Upper lobe of right lung (tissue), 1 donor: ENCODE results near the gene SIGLEC9. TPM values are rescaled to one million over a fixed set of nuclear protein-coding genes. Genes with fewer than 3 reads are reported as not detected.

Source experiments
- ATAC-seq: fragments of 200-7000 bp; cut with Tn5 transposase; one replicate; pipeline ENCODE4 v1.9.1; 2020; ENCODE audit warnings: mild to moderate bottlenecking, moderate library complexity
- DNase-seq: peaks from one replicate; pipeline ENCODE4 v3.0.0-alpha.2; 2020
- H3K27ac ChIP-seq: fragments of 200-600 bp; one replicate; pipeline ENCODE4 v1.8.0; 2022
- H3K27me3 ChIP-seq: fragments of 200-600 bp; one replicate; pipeline ENCODE4 v1.8.0; 2022; ENCODE audit warnings: mild to moderate bottlenecking
- H3K36me3 ChIP-seq: fragments of 200-600 bp; one replicate; pipeline ENCODE4 v1.8.0; 2022
- H3K4me1 ChIP-seq: fragments of 200-600 bp; one replicate; pipeline ENCODE4 v1.8.0; 2022
- H3K4me3 ChIP-seq: fragments of 200-600 bp; one replicate; pipeline ENCODE4 v1.8.0; 2022; ENCODE audit warnings: mild to moderate bottlenecking
- H3K9me3 ChIP-seq: fragments of 200-600 bp; one replicate; pipeline ENCODE4 v1.8.0; 2022
- intact Hi-C: fragments of 100-400 bp; cut with DNase I; formaldehyde crosslinking; loops from one replicate; pipeline ENCODE4 v1.11.0; 2022
- total RNA-seq: library from RNA; stranded (reverse); fragmentation: NEBNext Ultra II Directional; extraction: Animal tissue kit (Norgen Biotek cat#: 25700); gene quantifications from one replicate; pipeline ENCODE4 v1.2.1, GENCODE V29; 2021
- TF ChIP-seq, protein P1 (sequence below): fragments of 200-600 bp; IDR thresholded peaks from one replicate; pipeline ENCODE4 v1.8.0; 2022; ENCODE audit warnings: antibody characterized with exemption
- donor health status: DM: no; HTN: yes; CAD: no; lungs with severe emphysema.

The SIGLEC9 gene
- total RNA-seq, 1 donor from 2014 or later = 14.5 TPM

DNA sequence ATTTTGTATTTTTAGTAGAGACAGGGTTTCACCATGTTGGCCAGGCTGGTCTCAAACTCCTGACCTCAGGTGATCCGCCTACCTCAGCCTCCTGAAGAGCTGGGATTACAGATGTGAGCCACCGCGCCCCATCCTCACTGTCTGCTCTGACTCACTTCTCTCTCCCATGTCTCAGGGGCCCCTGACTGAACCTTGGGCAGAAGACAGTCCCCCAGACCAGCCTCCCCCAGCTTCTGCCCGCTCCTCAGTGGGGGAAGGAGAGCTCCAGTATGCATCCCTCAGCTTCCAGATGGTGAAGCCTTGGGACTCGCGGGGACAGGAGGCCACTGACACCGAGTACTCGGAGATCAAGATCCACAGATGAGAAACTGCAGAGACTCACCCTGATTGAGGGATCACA, 5.0 kb downstream of the SIGLEC9 start:
- no peaks in the 10 kb centered on the region for H3K36me3 ChIP-seq
- no peak for ATAC-seq
- H3K4me3 ChIP-seq = no peak overlapping the region
- peaks cover 20% of the 10 kb centered on the region for H3K4me1 ChIP-seq
- peak; percentile 32 for DNase-seq
- intact Hi-C loops = no loop called here
- no peaks in the 10 kb centered on the region for H3K9me3 ChIP-seq
- H3K27me3 ChIP-seq = no peaks in the 10 kb centered on the region
- TF ChIP-seq, protein P1, sequence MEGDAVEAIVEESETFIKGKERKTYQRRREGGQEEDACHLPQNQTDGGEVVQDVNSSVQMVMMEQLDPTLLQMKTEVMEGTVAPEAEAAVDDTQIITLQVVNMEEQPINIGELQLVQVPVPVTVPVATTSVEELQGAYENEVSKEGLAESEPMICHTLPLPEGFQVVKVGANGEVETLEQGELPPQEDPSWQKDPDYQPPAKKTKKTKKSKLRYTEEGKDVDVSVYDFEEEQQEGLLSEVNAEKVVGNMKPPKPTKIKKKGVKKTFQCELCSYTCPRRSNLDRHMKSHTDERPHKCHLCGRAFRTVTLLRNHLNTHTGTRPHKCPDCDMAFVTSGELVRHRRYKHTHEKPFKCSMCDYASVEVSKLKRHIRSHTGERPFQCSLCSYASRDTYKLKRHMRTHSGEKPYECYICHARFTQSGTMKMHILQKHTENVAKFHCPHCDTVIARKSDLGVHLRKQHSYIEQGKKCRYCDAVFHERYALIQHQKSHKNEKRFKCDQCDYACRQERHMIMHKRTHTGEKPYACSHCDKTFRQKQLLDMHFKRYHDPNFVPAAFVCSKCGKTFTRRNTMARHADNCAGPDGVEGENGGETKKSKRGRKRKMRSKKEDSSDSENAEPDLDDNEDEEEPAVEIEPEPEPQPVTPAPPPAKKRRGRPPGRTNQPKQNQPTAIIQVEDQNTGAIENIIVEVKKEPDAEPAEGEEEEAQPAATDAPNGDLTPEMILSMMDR = no peak
- no peak overlapping the region for H3K27ac ChIP-seq

GRCh38 chr19:51131780-51132680, 7.3 kb downstream of the SIGLEC9 start:
- Histone ChIP-seq H3K4me1 (peaks cover 20% of the 10 kb centered on the region), H3K27ac (peak overlapping the region; percentile 76), H3K36me3 (no peaks in the 10 kb centered on the region), H3K4me3 (no peak overlapping the region), H3K9me3 (no peaks in the 10 kb centered on the region), H3K27me3 (no peaks in the 10 kb centered on the region)
- TF ChIP-seq, protein P1 = peak; percentile 22
- DNase-seq (peak; percentile 78), ATAC-seq (peak; percentile 81)
- intact Hi-C loops = no loop called here

DNA sequence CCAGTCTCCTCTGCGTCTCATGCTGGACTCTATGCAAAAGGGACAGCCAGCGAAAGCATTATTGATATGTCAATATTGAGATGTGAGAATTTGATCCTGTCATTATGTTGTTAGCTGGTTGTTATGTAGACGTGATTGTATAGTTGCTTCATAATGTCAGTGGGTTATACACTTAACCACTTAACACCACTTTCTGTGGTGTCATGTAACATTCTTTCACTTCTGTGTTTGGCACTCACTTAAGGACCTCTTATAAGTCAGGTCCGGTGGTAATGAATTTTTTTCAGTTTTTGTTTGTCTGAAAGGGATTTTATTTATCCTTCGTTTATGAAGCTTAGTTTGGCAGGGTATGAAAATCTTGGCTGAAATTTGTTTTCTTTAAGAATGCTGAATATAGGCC, 10.3 kb downstream of the SIGLEC9 start:
- no peak overlapping the region for H3K4me3 ChIP-seq
- intact Hi-C loops = no loop called here
- TF ChIP-seq, protein P1 = no peak

GRCh38 chr19:51135986-51136762, 11.5 kb downstream of the SIGLEC9 start:
- Histone ChIP-seq H3K4me3 (no peak overlapping the region), H3K27ac (peak overlapping the region; percentile 65), H3K9me3 (no peaks in the 10 kb centered on the region), H3K36me3 (no peaks in the 10 kb centered on the region), H3K27me3 (no peaks in the 10 kb centered on the region), H3K4me1 (peaks cover 13% of the 10 kb centered on the region)
- TF ChIP-seq, protein P1 = no peak
- intact Hi-C loops = no loop called here
- DNase-seq = peak; percentile 47
- ATAC-seq = no peak

More for the DNA sequence above, 10.3 kb downstream of the SIGLEC9 start:
- no peaks in the 10 kb centered on the region for H3K36me3 ChIP-seq
- DNase-seq (no peak), ATAC-seq (no peak)
- H3K27ac ChIP-seq = no peak overlapping the region
- H3K4me1 ChIP-seq = peaks cover 13% of the 10 kb centered on the region
- H3K27me3 ChIP-seq = no peaks in the 10 kb centered on the region
- no peaks in the 10 kb centered on the region for H3K9me3 ChIP-seq

- ATAC-seq = peak; percentile 74
- DNase-seq = peak; percentile 67
- H3K27me3 ChIP-seq = no peaks in the 10 kb centered on the region
- no peak overlapping the region for H3K4me3 ChIP-seq
- H3K4me1 ChIP-seq = peaks cover 7% of the 10 kb centered on the region
- H3K27ac ChIP-seq = peak overlapping the region; percentile 65
- H3K9me3 ChIP-seq = no peaks in the 10 kb centered on the region
- TF ChIP-seq, protein P1 = no peak
- H3K36me3 ChIP-seq = no peaks in the 10 kb centered on the region
- intact Hi-C loops = no loop called here
Measured at GRCh38 chr19:51136851-51137551, 12.3 kb downstream of the SIGLEC9 start.
